HG03521 (cell line): ENCODE measurements around the gene HSPA1L.

Experiments
- ATAC-seq: cut with Tn5 transposase; IDR thresholded peaks from one replicate; pipeline ENCODE4 v1.9.1; 2021; ENCODE audit warnings: mild to moderate bottlenecking, moderate library complexity; ENCODE audit not compliant: unreplicated experiment

HSPA1L gene

DNA sequence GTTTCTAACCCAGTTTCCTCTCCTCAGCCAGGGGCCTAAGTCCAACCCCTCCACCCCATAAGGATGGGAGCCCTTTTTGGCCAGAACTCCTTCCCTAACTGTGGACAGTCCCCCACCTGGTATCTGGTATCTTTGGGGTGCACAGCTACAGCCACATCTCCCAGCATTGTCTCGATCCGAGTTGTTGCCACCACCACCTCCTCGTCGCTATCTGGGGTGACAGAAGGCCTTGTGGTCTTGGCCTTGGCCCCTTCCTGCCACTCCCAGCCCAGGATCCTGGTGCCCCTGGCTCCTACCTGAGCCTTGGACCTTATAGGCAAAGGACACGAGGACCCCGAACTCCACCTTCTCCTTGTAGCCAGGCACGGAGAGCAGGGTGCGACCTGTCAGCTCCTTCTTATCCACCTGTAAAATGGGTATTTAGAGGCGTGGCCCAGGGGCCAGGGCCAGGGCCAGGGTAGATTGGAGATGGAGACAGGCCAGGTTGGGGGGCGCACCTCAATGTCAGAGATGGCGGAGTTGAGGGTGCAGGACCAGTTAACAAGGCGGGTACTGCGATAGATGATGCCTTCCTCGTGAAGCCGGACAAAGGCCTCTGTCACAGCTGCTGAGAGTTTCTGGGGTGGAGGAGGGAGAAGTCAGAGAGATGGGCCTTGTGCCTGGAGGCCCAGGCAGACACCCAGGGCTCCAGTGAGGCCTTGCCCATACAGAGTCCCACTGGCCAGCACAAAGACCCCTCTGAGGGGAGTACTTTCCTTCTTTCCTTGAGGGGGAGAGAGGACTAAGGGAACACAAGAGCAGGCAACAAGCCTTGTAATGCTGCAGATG, 30.8 kb downstream of the HSPA1L start:
- no peak for ATAC-seq

DNA sequence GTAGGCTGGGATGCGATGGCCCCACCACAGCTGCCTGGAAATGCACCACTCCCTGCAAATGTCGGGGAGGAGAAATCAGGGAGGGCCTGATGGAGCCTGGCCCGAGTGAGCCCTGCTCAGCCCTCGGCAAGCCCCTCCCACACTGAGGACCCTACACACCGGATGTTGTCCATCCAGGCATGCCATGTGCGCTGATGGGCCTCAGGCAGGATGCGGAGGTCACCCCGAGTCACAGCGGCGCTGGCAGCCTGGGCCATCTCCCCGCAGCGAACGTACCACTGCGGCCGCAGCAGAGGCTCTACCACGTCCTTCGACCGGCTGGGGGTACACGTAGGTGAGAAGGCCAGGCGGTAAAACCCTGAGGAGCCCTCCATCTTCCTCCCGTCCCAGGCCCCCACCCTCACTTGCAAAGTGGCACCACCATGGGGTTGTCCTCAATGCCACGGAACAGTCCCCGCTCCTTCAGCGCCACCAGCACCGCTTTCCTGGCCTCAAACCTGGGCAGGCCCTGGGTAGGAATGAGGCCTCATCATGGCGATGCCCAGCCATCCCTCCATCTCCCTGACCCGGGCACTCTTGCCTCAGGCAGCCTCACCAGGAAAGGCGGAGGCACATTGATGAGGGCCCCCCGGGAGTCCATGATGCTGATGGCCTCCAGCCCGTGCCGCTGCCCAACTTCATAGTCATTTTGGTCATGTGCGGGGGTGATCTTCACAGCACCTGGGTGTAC, 32.8 kb downstream of the HSPA1L start:
- no peak for ATAC-seq

DNA sequence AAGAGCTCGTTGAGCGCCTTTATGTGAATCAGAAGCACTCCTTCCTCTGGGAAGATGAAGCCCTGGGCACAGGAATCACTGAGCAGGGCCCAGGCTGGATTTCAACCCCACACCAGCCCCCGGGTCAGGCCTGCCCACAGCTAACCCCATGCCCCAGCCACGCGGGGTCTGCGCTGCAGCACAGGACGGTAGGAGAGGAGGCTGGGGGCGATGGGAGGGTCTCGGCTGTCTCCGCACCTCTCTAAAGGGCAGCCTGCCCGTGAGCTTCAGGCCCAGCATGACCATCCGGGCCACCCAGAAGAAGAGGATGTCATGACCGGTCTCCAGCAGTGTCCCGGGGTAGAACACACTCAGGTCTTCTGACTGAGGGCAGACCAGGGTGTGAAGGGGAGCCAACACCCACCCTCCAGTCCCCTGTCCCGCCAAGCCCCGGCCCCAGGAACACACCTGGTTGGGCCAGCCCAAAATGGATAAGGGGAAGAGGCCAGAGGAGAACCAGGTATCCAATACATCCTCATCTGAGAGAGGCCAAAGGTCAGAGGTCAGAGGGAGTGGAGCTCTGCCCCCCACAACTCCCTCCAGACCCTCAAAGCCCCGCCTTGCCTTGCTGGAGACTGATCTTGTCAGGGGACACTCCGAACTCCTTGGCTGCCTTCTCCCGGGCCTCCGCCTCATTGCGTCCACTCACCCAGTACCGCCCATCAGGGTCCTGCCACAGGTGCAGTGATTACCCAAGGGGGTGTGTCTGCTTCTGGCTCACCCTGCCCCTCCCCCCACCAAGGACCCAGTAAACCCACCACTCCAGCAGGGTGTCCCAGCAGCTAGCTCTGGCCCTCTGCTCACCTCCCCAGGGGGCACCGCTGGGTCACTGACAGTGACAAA, 33.6 kb downstream of the HSPA1L start:
- no peak for ATAC-seq

DNA sequence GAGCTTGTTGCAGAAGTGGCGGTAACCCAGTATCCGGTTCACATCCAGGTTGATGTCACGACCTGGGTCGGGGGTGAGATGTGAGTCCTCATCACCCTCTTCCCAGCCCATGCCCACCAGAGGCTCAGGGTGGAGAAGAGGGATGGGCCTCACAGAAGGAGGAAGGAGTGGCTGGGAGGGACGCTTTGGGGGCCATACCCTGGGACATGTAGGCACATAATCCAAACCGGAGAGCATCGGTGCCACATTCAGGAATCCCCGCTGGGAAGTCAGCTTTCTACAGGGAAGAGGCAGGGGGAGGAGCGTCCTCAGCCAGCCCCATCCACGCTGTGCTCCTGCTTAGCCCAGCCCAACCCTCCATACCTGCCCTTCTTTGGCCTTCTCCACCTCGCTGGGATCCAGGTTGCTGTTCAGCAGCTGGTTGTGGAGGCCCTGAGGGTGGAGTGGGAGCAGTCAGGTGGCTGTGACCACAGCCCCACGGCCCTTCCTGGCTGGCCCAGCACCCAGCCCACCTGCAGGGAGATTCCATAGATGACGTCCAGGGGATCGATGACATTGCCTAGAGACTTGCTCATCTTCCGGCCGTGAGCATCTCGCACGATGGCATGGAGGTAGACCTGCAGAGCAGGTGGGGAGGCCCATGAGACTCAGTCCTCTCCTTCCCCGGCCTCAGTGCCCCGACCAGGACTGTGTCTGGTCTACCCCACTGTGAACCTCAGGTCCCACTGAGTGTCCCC, 34.4 kb downstream of the HSPA1L start:
- no peak for ATAC-seq

DNA sequence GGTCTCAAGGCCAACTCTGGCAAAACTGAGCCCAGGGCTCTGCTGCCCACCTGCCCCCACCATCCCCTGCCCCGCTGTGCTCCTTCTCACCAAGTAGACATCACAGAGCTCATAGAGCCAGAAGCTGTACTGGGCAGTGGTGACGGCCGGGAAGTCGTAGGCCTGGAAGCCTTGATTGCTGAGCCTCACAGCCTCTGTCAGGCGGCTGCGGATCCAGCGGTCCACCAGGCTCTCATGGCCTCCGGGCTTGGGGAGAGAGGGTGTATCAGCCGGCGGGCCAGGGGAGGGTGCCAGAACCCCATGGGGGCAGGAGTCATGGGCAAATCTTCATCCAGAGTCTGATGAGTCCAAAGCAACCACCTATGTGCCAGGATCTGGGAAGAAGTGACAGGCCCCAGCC, 35.2 kb downstream of the HSPA1L start:
- ATAC-seq, result no peak

DNA sequence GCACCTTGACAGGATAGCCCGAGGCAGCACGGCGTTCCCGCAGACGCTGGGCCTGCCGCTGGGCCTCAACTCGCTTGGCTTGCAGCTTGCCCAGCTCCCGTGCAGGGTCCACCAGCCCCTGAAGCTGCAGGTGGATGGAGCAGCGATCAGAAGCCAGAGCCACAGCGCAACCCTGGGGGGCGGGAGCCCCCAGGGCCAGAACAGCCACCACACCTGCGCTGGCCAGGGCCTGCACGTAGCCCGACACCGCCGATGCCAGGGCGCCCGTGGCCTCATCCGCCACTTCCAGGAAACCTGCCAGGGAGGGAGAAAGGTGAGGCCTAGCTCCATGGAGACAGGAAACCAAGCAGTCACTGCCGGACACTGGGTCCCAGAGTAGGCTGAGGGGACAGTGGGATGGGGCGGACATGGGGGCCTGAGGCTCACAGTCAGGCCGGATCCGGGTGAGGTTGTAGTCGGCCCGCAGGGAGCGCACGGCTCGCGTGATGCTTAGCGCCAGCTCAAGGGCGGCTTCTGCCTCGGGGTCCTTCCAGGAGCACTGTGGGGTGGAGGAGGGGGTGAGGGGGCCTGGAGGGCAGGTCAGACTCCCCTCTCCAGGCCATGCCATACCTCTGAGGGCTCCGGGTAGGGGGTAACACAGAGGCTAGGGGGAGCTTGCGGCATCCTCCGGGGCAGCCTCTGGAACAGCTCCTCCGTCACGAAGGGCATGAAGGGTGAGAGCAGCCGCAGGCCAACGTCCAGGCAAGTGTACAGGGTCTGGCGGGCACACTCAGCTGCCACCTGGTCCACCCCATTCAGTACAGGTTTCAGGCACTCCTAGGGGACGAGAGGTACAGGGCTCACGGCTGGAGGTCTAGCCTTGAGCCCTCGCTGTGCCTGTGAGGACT, 35.8 kb downstream of the HSPA1L start:
- ATAC-seq, result no peak

DNA sequence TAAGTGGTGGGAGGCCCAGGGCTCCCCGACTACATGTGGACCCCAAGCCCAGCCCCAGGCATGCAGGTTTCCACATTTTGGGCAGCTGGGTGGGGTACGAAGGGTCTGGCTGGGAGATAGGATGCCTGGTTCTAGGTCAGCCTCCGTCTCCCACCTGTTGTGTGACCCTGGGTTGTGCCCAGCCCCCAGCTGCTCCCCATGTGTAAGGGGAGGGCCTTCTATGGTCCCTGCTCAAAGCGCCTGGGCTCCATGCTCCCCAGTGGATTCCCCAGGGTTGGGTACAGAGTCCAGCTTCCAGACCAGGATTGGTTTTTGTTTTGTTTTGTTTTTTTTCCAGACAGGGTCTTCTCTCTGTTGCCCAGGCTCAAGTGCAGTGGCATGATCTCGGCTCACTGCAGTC, 36.9 kb downstream of the HSPA1L start:
- ATAC-seq, result no peak

DNA sequence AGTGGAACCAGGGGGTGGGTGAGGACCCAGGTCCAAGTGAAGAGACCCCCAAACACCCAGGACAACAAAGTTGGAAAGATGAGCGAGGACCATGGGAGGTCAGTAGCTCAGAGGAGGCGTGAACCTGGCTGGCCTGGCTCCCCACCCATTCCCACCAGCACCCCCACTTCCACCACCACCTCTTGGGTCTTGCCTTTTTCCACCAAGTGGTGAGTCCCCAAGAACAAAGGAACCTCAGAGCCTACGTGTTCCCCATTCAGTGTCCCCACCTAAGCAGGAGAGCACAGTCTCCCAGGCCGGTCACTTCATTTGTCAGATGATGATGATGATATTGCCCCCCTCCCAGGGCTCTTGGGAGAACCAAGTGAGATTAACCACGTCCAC, 37.4 kb downstream of the HSPA1L start:
- no peak for ATAC-seq

DNA sequence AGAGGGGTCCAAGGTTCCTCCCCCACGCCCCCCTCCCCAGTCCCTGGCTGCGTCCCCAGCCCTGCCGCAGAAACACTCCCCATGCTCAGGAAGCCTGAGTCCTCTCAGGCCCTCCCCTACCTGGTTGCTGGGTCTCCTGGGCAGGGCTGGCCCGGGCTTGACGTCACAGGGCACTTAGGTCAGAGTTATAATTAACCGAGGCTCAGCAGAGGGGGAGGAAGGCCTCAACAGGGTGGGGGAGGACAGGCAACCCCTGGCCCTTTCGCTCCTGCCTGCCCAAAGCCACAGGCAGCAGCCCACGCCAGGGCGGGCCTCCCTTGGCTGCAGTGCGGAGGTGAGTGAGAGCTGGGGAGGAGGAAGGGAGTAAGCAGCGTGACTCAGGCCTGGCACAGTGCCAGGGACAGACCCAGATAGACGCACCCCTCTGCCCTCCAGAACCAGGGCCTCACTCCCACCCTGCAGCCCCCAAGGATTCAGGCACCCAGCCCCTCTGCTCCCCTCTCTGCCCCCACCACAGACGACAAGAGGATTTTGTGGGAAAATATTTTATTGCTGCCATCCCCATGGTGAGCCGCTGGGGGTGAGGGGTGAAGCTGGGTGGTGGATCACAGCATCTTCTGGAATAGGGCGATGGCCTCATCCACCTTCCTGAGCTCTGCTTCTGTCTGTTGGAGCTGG, 38.0 kb downstream of the HSPA1L start, which contains the start of gene VWA7:
TSS of gene VWA7 (minus strand) at position 340 of the 678 bp plus-strand sequence. CDS start 549 bp downstream, outside the sequence.
- no peak for ATAC-seq

DNA sequence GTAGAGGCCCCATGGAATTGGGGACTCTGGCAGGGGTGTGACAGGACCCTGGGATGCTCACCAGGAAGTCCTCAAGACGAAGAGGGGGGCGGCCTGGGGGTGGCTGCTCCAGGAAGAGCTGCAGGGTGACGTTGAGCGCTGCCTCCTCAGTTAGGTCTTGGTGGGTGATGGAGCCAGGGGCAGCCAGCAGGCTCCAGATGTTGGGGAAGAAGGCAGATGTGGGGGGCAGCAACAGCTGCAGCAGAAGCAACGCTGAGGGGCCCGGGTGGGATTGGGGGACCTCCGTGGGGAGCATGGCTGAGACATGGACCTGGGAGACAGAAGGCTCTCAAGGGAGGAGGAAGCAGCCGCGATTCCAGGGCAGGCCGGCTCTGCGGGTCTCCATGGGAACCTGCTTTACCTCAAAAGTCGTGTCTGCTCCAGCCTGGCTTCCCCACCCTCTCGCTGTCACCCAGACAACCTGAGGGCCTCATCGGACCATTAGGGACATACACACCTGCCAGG, 38.5 kb downstream of the HSPA1L start:
- ATAC-seq, result no peak

DNA sequence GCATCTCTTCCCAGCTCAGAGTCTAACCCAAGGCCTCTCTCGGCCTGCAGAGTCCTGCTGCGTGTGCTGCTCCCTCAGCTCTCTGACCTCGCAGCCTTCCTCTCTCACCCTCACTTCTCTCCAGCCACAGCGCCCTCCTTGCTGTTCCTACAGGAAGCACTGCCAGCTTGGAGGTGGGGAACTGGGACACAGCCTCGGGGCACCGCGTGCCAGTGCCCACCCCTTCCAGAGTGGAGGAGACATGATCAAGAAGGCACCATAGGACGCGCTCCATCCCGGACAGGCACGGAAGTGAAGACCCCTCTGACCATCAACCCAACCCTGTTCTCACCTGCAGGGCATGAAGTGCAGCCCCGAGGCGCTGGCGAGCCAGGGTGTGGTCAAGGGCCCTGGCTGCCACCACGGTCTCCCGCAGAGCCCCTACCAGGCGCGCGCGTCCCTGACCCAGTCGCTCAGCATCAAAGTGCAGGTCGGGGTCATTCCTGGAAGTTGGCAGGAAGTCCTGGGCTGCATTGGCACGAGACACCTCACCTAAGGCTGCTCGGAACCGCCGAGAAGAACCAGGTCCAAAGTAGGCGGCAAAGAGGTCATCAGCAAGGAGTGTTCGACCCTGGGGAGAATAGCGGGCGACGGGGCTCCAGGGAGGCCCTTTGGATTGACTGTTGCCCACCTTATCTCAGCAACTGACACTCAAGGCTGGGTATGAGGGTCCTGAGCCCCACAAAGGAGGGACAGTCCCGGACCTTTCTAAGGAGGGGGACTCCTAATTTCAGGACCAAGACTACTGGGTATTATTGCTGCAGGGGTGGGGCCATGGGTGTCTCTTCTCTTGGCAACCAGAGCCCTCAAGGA, 39.2 kb downstream of the HSPA1L start:
- ATAC-seq, result no peak

DNA sequence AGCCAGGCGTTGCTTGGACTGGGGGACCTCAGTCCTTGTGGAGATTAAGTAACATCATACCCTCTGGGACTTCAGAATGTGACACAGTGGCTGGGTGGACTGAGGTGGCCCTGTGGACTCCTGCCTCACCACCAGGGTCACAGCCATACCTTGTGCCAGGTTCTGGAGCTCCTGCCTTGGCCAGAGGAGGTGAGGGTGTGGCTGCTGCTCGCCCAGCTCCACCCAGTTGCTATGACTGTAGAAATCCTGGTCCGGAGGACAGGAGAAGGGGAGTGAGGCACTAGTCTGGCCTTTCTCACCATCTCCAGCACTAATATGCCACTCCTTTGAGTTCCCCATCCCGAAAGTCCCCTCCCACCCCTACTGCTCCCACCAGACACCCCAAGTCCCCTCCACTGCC, 39.9 kb downstream of the HSPA1L start:
- ATAC-seq, result no peak

DNA sequence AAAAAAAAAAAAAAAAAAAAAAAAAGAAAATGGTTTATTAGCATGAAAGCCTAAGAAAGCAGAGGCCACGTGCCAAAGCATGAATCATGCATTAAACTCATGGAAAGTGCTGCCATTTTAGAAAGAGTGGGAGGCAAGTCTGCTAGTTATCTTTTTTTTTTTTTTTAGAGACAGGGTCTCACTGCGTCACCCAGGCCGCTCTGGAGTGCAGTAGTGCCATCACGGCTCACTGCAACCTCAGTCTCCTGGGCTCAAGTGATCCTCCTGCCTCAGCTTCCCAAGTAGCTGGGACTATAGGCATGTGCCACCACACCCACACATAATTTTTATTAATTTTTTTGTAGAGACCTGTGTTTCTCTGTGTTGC, 43.1 kb downstream of the HSPA1L start:
- no peak for ATAC-seq

DNA sequence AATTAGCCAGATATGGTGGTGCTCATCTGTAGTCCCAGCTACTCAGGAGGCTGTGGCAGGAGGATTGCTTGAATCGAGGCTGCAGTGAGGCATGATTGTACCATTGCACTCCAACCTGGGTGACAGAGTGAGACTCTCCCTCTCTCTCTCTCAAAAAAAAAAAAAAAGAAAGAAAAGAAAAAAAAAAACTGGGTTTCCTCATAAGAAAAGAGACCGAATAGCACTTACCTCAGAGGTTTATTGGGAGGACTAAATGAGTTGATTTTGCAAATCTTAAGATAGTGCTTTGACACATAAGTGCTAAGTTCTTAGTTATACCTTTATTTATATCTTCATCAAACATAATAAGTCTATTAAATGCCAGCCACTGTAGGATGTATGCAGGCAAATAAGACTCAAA, 44.2 kb downstream of the HSPA1L start:
- ATAC-seq, result no peak

DNA sequence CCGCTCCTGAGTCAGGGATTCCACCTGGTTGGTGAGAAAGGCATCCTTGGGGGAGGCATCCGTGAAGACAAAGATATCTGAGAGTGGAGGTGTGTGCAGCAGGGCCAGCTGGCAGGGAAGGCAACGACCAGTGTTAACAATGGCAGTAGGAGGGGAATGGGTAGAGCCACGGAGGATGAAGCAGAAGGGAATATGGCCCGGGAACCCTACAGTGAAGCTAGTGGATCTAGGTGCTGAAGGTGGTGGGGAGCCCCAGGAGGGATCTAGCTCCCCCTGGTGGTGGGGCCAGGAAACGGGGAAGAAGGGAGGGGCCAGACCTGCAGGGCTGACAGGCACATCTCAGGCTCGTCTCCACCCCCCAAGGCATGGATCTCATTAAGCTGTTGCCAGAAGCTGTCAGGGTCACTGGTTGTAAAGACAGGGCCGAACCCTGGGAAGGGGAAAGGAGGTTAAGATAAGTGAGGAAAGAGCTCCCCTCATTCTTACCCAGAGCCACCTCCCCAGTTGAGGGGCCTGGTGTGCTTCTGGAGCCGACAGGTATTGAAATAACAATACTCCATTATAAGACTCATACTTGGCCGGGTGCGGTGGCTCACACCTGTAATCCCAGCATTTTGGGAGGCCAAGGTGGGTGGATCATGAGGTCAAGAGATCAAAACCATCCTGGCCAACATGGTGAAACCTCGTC, 45.3 kb downstream of the HSPA1L start:
- ATAC-seq, result no peak

DNA sequence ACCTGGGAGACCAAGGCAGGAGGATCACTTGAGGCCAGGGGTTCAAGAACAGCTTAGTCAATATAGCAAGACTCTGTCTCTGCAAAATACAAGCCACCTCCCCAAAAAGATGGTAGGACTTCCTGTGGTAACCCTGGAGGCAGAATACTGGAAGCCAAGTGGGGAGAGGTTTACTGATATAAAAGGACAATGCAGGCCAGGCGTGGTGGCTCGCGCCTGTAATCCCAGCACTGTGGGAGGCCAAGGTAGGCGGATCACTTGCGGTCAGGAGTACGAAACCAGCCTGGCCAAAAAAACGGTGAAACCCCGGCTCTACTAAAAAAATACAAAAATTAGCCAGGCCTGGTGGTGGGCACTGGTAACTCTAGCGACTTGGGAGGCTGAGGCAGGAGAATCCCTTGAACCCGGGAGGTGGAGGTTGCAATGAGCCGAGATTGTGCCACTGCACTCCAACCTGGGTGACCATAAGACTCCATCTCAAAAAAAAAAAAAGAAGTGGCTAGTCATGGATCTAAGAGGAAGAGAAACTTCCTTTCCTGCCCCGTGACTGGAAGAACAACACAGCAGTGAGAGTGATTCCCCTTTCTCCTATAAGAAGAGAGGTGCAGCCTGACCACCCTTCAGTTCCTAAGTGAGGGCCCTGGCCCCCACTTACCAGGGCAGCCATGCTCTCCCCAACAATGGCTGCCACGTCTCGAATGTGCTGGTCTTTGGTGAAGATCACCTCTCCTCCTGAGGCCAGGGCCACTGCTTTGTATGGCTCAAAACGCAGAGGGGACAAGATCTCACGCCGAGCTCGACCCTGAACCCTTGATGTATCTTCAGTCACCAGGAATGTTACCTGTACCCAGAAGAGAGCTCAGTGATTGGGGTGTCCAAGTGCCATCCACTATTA, 46.5 kb downstream of the HSPA1L start:
- ATAC-seq, result no peak
